Astrocyte (in vitro differentiated cells and primary cell): Measurements from ENCODE around the gene DISP3. TPM values are rescaled to one million over a fixed set of nuclear protein-coding genes. Genes with fewer than 3 reads are reported as not detected.

Experiments used
- DNase-seq: peaks from one replicate; pipeline ENCODE4 v3.0.0-alpha.2; 2010; ENCODE audit warnings: low read depth
- FAIRE-seq: peaks from 2 replicates; lab custom pipeline; 2011; peaks lifted over from hg19 to GRCh38; lab: Jason Lieb, UNC
- H2AFZ ChIP-seq: 2 replicates; pipeline ENCODE4 v1.6.0; 2012; ENCODE audit warnings: low read depth, low read length, inconsistent platforms
- H3K27ac ChIP-seq: 2 replicates; pipeline ENCODE4 v1.5.1; 2011; ENCODE audit warnings: low read depth, low read length, inconsistent platforms
- H3K27me3 ChIP-seq: 2 replicates; pipeline ENCODE4 v1.6.0; 2011; ENCODE audit warnings: low read length, inconsistent platforms; ENCODE audit not compliant: insufficient read depth
- H3K36me3 ChIP-seq: 2 replicates; pipeline ENCODE4 v1.5.1; 2011; ENCODE audit warnings: low read length, inconsistent platforms; ENCODE audit not compliant: insufficient read depth
- H3K4me1 ChIP-seq: 2 replicates; pipeline ENCODE4 v1.5.1; 2011; ENCODE audit warnings: low read length, inconsistent platforms; ENCODE audit not compliant: insufficient read depth
- H3K4me2 ChIP-seq: 2 replicates; pipeline ENCODE4 v1.6.0; 2012; ENCODE audit warnings: low read length, inconsistent platforms
- H3K4me3 ChIP-seq: 2 replicates; pipeline ENCODE4 v1.5.1; 2011; ENCODE audit warnings: low read depth, mild to moderate bottlenecking, low read length, inconsistent platforms; ENCODE audit not compliant: insufficient read depth
- H3K79me2 ChIP-seq: 2 replicates; pipeline ENCODE4 v1.6.0; 2012; ENCODE audit warnings: mild to moderate bottlenecking, low read length, inconsistent platforms; ENCODE audit not compliant: insufficient read depth
- H3K9ac ChIP-seq: 2 replicates; pipeline ENCODE4 v1.6.0; 2012; ENCODE audit warnings: mild to moderate bottlenecking, low read length, inconsistent platforms
- H3K9me3 ChIP-seq: 2 replicates; pipeline ENCODE4 v1.5.1; 2012; ENCODE audit warnings: low read depth, mild to moderate bottlenecking, low read length, inconsistent platforms; ENCODE audit not compliant: insufficient read depth
- H4K20me1 ChIP-seq: 2 replicates; pipeline ENCODE4 v1.6.0; 2012; ENCODE audit warnings: low read length, inconsistent platforms; ENCODE audit not compliant: insufficient read depth
- H3K27ac Mint-ChIP-seq: one replicate; pipeline ENCODE4 v1.8.0; 2021; ENCODE audit warnings: mild to moderate bottlenecking, mixed read lengths; ENCODE audit not compliant: unreplicated experiment
- H3K27me3 Mint-ChIP-seq: one replicate; pipeline ENCODE4 v1.8.0; 2021; ENCODE audit warnings: low read depth, mixed read lengths; ENCODE audit not compliant: unreplicated experiment
- H3K36me3 Mint-ChIP-seq: one replicate; pipeline ENCODE4 v1.8.0; 2021; ENCODE audit warnings: low read depth, mixed read lengths; ENCODE audit not compliant: unreplicated experiment
- H3K4me1 Mint-ChIP-seq: one replicate; pipeline ENCODE4 v1.8.0; 2021; ENCODE audit warnings: low read depth, mixed read lengths; ENCODE audit not compliant: unreplicated experiment
- H3K4me3 Mint-ChIP-seq: one replicate; pipeline ENCODE4 v1.8.0; 2021; ENCODE audit warnings: mild to moderate bottlenecking, moderate library complexity, mixed read lengths; ENCODE audit not compliant: unreplicated experiment
- H3K9me3 Mint-ChIP-seq: one replicate; pipeline ENCODE4 v1.8.0; 2021; ENCODE audit warnings: mild to moderate bottlenecking, mixed read lengths; ENCODE audit not compliant: unreplicated experiment
- EZH2 ChIP-seq: IDR thresholded peaks from 2 replicates; pipeline ENCODE4 v1.6.1; 2012; ENCODE audit warnings: mild to moderate bottlenecking, low read length, inconsistent platforms; ENCODE audit not compliant: insufficient read depth
- total RNA-seq: library from RNA; stranded (reverse); gene quantifications from 2 replicates; pipeline ENCODE4 v1.2.1, GENCODE V29; 2021
- TF ChIP-seq, protein P1 (sequence below): IDR thresholded peaks from 2 replicates; pipeline ENCODE4 v1.5.1; 2011; ENCODE audit warnings: low read depth, mild to moderate bottlenecking, inconsistent platforms, low read length, moderate library complexity; ENCODE audit not compliant: insufficient read depth

DISP3 gene
- total RNA-seq, 1 donor from 2014 or later = 0.32 TPM

DNA sequence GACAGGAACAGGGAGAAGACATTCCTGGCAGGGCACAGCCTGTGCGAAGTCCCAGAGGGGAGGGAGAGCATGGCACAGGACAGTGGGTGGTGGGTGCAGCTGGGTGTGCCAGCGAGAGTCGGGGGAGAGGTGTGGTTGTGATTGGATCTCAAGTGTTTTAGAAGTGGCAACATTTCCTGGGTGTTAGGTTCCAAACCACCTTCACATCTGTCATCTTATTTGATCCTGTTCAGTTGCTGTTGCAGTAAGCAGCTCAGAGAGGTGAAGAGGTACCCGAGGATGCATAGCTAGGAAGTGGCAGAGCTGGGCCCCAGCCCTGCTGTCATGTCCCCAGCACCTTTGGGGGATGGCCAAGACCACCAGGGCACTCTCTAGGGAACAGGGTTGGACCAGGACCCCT is 22.0 kb upstream of the DISP3 start:
- H3K9me3 Mint-ChIP-seq = no peaks in the 10 kb centered on the region
- H3K27me3 Mint-ChIP-seq = peaks cover 75% of the 10 kb centered on the region
- FAIRE-seq (no peak), DNase-seq (no peak)
- TF ChIP-seq EZH2 = no peak
- TF ChIP-seq, protein P1, sequence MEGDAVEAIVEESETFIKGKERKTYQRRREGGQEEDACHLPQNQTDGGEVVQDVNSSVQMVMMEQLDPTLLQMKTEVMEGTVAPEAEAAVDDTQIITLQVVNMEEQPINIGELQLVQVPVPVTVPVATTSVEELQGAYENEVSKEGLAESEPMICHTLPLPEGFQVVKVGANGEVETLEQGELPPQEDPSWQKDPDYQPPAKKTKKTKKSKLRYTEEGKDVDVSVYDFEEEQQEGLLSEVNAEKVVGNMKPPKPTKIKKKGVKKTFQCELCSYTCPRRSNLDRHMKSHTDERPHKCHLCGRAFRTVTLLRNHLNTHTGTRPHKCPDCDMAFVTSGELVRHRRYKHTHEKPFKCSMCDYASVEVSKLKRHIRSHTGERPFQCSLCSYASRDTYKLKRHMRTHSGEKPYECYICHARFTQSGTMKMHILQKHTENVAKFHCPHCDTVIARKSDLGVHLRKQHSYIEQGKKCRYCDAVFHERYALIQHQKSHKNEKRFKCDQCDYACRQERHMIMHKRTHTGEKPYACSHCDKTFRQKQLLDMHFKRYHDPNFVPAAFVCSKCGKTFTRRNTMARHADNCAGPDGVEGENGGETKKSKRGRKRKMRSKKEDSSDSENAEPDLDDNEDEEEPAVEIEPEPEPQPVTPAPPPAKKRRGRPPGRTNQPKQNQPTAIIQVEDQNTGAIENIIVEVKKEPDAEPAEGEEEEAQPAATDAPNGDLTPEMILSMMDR = no peak
- no peaks in the 10 kb centered on the region for H3K36me3 Mint-ChIP-seq
- Histone ChIP-seq H3K27me3 (no peaks in the 10 kb centered on the region), H3K27ac (no peak overlapping the region), H3K4me2 (no peak overlapping the region), H3K36me3 (no peaks in the 10 kb centered on the region), H3K9ac (no peak overlapping the region), H3K4me3 (no peak overlapping the region), H4K20me1 (no peaks in the 10 kb centered on the region), H3K79me2 (no peaks in the 10 kb centered on the region), H3K4me1 (no peaks in the 10 kb centered on the region), H3K9me3 (no peaks in the 10 kb centered on the region), H2AFZ (no peak overlapping the region)
- no peak overlapping the region for H3K27ac Mint-ChIP-seq
- no peak overlapping the region for H3K4me3 Mint-ChIP-seq
- H3K4me1 Mint-ChIP-seq = no peaks in the 10 kb centered on the region

DNA sequence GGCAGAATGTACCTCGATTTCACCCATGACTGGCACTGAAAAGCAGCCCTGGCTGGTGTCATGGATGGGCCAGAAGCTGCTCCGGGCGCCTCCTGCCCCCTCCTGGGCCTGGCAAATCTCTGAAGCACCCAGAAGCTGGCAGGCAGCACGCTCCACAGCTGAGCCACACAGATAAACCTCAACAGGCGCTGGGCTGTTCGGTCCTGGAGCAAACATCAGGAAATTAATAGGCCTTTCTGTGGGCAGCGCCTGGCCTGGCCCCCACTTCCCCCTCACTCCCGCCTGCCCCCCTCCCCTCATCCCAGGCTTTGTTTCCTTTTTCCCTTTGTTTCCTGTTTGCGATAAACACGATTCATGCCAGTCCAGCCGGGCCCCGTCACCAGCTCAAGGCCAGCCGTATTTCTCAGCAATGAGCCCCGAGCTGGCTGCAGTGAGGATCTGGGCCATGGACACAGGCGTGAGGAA is 20.1 kb upstream of the DISP3 start:
- peaks cover 76% of the 10 kb centered on the region for H3K27me3 Mint-ChIP-seq

GRCh38 chr1:11461531-11462137 is 17.3 kb upstream of the DISP3 start:
- Mint-ChIP-seq H3K36me3 (no peaks in the 10 kb centered on the region), H3K27ac (no peak overlapping the region), H3K4me1 (no peaks in the 10 kb centered on the region), H3K4me3 (no peak overlapping the region), H3K27me3 (peaks cover 74% of the 10 kb centered on the region), H3K9me3 (no peaks in the 10 kb centered on the region)
- Histone ChIP-seq H3K9me3 (no peaks in the 10 kb centered on the region), H3K27ac (no peak overlapping the region), H3K4me3 (no peak overlapping the region), H4K20me1 (no peaks in the 10 kb centered on the region), H3K9ac (no peak overlapping the region), H3K27me3 (no peaks in the 10 kb centered on the region), H3K36me3 (no peaks in the 10 kb centered on the region), H3K4me1 (no peaks in the 10 kb centered on the region), H2AFZ (no peak overlapping the region), H3K4me2 (no peak overlapping the region), H3K79me2 (no peaks in the 10 kb centered on the region)
- TF ChIP-seq, protein P1 = no peak
- no peak for TF ChIP-seq EZH2
- DNase-seq = no peak
- no peak for FAIRE-seq

More for the DNA sequence above, 20.1 kb upstream of the DISP3 start:
- Histone ChIP-seq H3K4me2 (no peak overlapping the region), H3K4me1 (no peaks in the 10 kb centered on the region), H4K20me1 (no peaks in the 10 kb centered on the region), H3K9ac (no peak overlapping the region), H3K27me3 (no peaks in the 10 kb centered on the region), H3K4me3 (no peak overlapping the region), H2AFZ (no peak overlapping the region), H3K27ac (no peak overlapping the region), H3K9me3 (no peaks in the 10 kb centered on the region), H3K79me2 (no peaks in the 10 kb centered on the region), H3K36me3 (no peaks in the 10 kb centered on the region)
- TF ChIP-seq, protein P1 = no peak
- no peak for TF ChIP-seq EZH2
- Mint-ChIP-seq H3K4me3 (no peak overlapping the region), H3K36me3 (no peaks in the 10 kb centered on the region), H3K9me3 (no peaks in the 10 kb centered on the region), H3K27ac (no peak overlapping the region), H3K4me1 (no peaks in the 10 kb centered on the region)
- FAIRE-seq (no peak), DNase-seq (no peak)
